Stimulated activated naive CD8-positive, alpha-beta T cell treated with anti-CD3 and anti-CD28 coated beads, Interleukin-15, Interleukin-2, amounts not matched to agents 100 ng/mL and 50 ng/mL, for 24 hours (primary cell): ENCODE measurements around the gene KLK4.

Source experiments
- H3K27ac Mint-ChIP-seq: one replicate; pipeline ENCODE4 v1.8.0; 2021; ENCODE audit warnings: mild to moderate bottlenecking, mixed read lengths
- H3K27me3 Mint-ChIP-seq: one replicate; pipeline ENCODE4 v1.8.0; 2021; ENCODE audit warnings: mixed read lengths
- H3K36me3 Mint-ChIP-seq: one replicate; pipeline ENCODE4 v1.8.0; 2021; ENCODE audit warnings: low read depth, mixed read lengths
- H3K4me1 Mint-ChIP-seq: one replicate; pipeline ENCODE4 v1.8.0; 2021; ENCODE audit warnings: low read depth, mixed read lengths
- H3K4me3 Mint-ChIP-seq: one replicate; pipeline ENCODE4 v1.8.0; 2021; ENCODE audit warnings: mild to moderate bottlenecking, mixed read lengths
- H3K9me3 Mint-ChIP-seq: one replicate; pipeline ENCODE4 v1.8.0; 2021; ENCODE audit warnings: mixed read lengths

Gene KLK4, protein sequence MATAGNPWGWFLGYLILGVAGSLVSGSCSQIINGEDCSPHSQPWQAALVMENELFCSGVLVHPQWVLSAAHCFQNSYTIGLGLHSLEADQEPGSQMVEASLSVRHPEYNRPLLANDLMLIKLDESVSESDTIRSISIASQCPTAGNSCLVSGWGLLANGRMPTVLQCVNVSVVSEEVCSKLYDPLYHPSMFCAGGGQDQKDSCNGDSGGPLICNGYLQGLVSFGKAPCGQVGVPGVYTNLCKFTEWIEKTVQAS

DNA sequence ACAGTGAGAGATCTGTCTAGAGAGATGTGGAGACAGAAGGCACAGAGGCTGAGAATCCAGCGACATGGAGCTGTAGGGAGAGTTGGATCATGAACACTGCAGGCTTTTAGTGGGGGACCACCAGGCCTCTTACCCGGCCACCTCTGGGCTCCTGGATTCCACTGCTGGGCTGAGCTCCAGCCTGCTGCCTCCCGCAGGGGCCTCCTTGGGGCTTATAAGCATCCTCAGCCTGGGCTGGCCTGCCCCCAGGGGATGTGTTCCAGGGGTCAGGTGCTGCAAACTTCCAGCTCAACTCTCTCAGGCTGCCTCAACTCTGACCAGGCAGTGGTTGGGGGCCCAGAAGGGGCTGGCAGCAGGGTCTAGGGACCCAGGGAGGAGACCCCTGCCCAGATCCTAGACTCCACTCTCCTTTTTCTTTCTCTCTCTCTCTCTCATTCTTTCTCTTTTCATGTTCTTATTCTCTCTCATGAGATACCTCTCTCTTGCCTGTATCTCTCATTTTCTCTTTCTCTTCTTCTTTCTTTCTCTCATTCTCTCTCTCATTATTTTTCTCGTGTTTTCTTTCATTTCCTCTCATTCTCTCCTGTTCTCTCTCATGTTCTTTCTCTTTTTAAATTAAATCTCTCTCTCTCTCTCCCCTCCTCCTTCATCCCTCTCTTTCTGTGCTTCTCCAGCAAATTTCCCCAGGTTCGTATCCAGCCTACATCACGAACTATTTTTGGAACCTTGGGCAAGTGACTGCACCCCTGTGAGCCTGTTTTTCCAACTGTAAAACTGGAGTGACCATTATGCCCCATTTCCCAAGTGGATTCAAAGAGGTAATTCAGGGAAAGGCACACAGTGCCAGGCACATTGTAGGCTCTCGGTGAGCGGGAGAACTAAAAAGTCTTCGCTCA lies at the start of gene KLK4:
Gene KLK4 (minus strand): TSS at position 190 of the 896 bp plus-strand sequence. CDS start 657 bp downstream, outside the sequence.
- Mint-ChIP-seq H3K36me3 (no peaks in the 10 kb centered on the region), H3K27me3 (peaks cover 58% of the 10 kb centered on the region), H3K4me3 (no peak within 1 kb of the TSS), H3K27ac (no peak within 1 kb of the TSS), H3K9me3 (no peaks in the 10 kb centered on the region), H3K4me1 (no peaks in the 10 kb centered on the region)

DNA sequence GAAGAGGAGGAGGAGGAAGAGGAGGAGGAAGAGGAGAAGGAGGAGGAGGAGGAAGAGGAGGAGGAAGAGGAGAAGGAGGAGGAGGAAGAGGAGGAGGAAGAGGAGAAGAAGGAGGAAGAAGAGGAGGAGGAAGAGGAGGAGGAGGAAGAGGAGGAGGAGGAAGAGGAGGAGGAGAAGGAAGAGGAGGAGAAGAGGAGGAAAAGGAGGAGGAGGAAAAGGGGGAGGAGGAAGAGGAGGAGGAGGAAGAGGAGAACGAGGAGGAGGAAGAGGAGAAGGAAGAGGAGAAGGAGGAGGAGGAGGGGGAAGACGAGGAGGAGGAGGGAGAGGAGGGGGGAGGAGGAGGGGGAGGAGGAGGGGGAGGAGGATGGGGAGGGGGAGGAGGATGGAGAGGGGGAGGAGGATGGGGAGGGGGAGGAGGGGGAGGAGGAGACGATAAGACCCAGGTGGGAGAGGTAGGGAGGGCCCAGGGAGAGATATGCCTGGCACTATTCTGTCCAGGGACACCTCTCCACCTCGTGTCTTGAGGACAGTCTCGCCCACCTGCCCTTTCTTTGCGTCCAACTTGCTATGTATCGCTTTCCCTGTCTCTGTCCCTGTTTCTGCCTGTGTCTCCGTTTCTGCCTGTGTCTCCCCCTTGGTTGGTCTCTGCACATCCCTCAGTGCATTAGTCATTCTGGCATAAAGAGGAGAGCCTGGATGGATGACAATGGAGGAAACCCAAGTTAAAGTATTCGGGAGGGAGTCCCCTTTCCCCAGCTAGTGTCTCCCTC lies 48.7 kb upstream of the KLK4 start:
- peaks cover 19% of the 10 kb centered on the region for H3K9me3 Mint-ChIP-seq
- no peak overlapping the region for H3K27ac Mint-ChIP-seq
- H3K4me1 Mint-ChIP-seq, result no peaks in the 10 kb centered on the region
- H3K36me3 Mint-ChIP-seq, result no peaks in the 10 kb centered on the region
- no peak overlapping the region for H3K4me3 Mint-ChIP-seq
- peaks cover 23% of the 10 kb centered on the region for H3K27me3 Mint-ChIP-seq

DNA sequence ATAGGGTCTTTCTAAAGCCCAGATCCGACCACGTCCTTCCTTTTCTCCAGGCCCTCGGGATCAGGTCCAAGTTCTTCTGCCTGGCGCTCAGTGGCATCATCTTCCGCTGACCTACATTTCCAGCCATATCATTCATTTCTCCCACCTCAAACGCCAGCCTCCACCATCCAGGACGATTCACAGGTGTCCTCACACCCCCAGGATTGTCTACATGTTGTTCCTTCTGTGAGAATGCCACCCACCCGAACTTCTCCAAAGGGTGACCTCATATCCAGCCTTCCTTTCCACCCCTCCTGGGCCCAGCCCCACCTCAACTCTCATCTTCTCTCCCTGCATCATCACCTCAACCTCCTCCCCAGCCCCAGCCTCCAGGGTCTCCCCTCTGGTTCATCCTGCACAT lies 46.4 kb upstream of the KLK4 start:
- Mint-ChIP-seq H3K27me3 (peaks cover 30% of the 10 kb centered on the region), H3K4me3 (no peak overlapping the region), H3K9me3 (peaks cover 15% of the 10 kb centered on the region), H3K27ac (no peak overlapping the region), H3K36me3 (no peaks in the 10 kb centered on the region), H3K4me1 (no peaks in the 10 kb centered on the region)

DNA sequence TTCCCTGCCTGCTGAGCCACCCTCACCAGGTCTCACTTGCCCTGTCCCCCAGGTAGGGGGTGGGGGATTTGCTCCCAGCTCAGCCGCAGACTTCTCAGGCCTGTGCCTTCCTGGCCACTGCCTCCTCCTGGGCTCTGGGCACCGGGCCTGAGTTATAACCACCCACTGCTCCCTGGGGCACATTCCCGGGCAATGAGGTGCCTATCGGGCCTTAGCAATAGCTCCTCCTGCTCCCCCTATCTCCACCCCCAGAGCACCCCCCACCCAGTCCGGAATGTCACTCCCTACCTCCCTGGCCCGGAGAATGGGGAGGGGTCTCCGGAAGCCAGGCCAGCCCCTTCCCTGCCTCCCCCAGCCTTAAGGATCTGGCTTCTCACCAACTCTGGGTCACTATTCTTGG lies 41.7 kb upstream of the KLK4 start, which contains the start of gene KLK5:
Gene KLK5 (minus strand): TSS at position 129 of the 400 bp plus-strand sequence. CDS start 381 bp downstream, outside the sequence.
- Mint-ChIP-seq H3K4me3 (no peak within 1 kb of the TSS), H3K9me3 (no peaks in the 10 kb centered on the region), H3K36me3 (no peaks in the 10 kb centered on the region), H3K27ac (no peak within 1 kb of the TSS), H3K27me3 (peaks cover 24% of the 10 kb centered on the region), H3K4me1 (no peaks in the 10 kb centered on the region)

DNA sequence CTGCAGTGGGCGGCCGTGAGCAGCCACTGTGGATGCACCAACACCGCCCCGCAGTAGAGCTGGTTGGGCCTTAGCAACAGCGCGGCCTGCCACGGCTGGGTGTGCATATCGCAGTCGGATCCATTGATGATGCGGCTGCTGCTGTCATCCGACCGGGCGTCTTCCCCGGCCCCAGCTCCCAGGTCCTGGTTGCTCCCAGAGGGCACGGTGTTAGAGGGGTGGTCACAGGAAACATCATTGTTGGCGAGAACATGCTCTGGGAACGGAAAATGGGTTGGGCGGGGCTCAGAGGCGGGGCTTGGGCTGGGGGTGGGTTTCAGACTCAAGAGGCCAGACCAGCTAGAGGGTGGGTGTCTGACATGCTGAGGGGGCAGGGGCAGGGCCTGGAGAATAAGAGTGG lies 38.7 kb upstream of the KLK4 start:
- Mint-ChIP-seq H3K27ac (no peak overlapping the region), H3K9me3 (no peaks in the 10 kb centered on the region), H3K27me3 (peaks cover 24% of the 10 kb centered on the region), H3K36me3 (no peaks in the 10 kb centered on the region), H3K4me1 (no peaks in the 10 kb centered on the region), H3K4me3 (no peak overlapping the region)

DNA sequence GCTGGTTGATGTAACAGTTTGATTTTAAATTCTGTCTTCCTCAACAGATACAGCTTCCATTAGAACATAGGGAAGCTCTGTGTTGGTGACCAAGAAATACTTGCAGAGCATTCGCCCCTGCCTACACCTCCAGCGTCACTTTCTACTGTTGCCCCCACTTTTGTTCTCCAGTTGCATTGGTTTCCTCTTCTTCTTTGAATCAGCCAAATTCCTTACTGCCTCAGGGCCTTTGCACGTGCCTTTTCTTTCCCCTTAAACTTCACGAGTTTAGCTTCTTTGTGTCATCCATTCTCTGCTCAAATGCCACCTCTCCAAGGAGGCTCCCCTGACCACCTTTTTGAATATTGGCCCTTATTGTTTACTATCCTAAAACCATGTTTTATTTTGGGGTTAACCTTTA lies 35.9 kb upstream of the KLK4 start:
- Mint-ChIP-seq H3K4me3 (no peak overlapping the region), H3K36me3 (no peaks in the 10 kb centered on the region), H3K27ac (no peak overlapping the region), H3K9me3 (peaks cover 2% of the 10 kb centered on the region), H3K4me1 (no peaks in the 10 kb centered on the region), H3K27me3 (peaks cover 23% of the 10 kb centered on the region)

DNA sequence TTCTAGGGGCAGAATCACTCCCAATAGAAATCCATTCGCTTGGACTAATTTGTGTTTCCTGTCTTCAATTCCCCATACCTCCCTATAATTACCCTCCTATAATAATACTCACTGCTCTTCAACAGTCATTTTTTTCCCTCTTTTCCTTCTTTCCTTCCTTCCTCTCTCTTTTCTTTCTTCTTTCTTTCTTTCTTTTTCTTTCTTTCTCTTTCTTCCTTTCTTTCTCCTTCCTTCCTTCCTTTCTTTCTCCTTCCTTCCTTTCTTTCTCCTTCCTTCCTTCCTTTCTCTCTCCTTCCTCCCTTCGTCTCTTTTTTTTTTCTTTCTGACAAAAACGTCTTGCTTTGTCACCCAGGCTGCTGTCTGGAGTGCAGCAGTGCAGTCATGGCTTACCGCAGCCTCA lies 33.6 kb upstream of the KLK4 start:
- H3K27ac Mint-ChIP-seq, result no peak overlapping the region
- H3K4me1 Mint-ChIP-seq, result no peaks in the 10 kb centered on the region
- H3K4me3 Mint-ChIP-seq, result no peak overlapping the region
- peaks cover 33% of the 10 kb centered on the region for H3K27me3 Mint-ChIP-seq
- H3K36me3 Mint-ChIP-seq, result no peaks in the 10 kb centered on the region
- H3K9me3 Mint-ChIP-seq, result peaks cover 5% of the 10 kb centered on the region

DNA sequence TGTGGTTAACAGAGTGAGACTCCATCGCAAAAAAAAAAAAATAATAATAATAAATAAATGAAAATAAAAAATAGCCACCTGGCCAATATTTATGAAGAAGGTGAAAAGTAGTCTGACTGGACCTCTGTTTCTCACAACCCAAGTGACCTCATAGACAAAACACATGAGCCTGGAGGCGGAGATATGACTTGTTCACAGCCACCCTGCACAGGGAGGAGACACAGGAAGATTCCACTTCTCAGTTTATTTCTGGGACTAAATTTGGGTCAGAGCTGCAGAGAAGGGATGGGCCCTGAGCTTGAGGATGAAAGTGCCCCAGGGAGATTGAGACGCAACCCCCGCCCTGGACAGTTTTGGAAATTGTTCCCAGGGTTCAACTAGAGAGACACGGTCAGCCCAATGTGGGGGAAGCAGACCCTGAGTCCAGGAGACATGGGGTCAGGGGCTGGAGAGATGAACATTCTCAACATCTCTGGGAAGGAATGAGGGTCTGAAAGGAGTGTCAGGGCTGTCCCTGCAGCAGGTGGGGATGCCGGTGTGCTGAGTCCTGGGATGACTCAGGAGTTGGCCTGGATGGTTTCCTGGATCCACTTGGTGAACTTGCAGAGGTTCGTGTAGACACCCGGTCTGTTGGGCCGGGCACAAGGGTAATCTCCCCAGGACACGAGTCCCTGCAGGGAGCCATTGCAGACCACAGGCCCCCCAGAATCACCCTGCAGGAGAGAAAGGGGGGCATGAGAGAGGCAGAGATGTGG lies 32.1 kb upstream of the KLK4 start:
- Mint-ChIP-seq H3K4me3 (no peak overlapping the region), H3K9me3 (peaks cover 5% of the 10 kb centered on the region), H3K4me1 (no peaks in the 10 kb centered on the region), H3K27me3 (peaks cover 35% of the 10 kb centered on the region), H3K27ac (no peak overlapping the region), H3K36me3 (no peaks in the 10 kb centered on the region)

DNA sequence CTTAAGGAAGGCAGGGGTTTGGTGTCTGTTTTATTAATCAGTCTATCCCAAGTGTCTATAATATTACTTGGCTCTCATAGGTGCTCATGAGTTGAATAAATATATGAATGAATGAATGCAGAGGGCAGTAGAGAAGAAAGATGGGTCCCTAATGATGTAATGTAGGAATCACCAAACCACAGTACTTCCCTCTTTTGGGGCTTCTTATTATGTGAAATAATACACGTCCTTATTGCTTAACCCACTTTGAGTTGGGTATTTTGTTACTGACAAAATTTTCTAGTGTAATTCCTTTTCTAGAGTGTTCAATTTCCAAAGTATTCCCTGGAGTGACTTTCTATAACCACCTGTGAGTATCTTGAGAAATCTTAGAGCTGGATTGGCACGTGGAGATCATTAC lies 28.4 kb upstream of the KLK4 start:
- Mint-ChIP-seq H3K36me3 (no peaks in the 10 kb centered on the region), H3K4me3 (no peak overlapping the region), H3K27me3 (peaks cover 24% of the 10 kb centered on the region), H3K4me1 (no peaks in the 10 kb centered on the region), H3K9me3 (peaks cover 5% of the 10 kb centered on the region), H3K27ac (no peak overlapping the region)

DNA sequence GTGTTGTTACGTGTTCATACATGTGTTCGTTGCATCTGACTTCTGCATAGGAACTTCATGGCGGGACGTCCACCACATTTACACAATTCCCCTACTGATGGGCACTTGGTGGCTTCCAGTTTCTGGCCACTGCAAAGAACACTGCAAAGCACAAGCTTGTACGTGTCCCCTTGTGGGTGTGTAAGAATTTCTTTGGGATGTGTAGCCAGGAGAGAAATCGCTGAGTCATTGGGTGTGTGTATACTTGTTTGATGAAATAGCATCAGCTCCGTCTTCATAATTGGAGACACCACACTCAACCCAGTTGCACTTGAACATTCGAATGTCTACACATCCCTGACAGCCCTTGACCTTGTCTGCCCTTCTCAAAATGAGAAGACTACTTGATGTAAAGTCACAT lies 22.4 kb upstream of the KLK4 start:
- H3K4me3 Mint-ChIP-seq, result no peak overlapping the region
- no peaks in the 10 kb centered on the region for H3K36me3 Mint-ChIP-seq
- no peak overlapping the region for H3K27ac Mint-ChIP-seq
- H3K27me3 Mint-ChIP-seq, result peaks cover 23% of the 10 kb centered on the region
- no peaks in the 10 kb centered on the region for H3K9me3 Mint-ChIP-seq
- H3K4me1 Mint-ChIP-seq, result no peaks in the 10 kb centered on the region

DNA sequence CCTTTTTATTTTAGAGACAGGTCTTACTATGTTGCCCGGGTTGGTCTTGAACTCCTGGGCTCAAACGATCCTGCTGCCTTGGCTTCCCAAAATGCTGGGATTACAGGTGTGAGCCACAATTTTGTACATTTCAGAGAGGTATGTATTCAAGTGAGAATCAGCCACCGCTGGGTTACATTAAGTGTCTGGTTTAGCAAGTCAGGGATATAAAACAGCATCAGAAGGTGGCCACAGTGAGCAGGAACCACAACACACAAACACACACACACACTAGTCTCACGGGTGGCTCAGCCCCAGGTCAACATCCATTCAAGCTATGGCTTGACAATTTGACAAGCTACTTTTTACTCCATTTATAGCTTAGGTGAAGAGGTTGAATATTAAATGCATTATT lies 21.5 kb upstream of the KLK4 start:
- H3K4me3 Mint-ChIP-seq, result no peak overlapping the region
- H3K27ac Mint-ChIP-seq, result no peak overlapping the region
- H3K27me3 Mint-ChIP-seq, result peaks cover 27% of the 10 kb centered on the region
- H3K36me3 Mint-ChIP-seq, result no peaks in the 10 kb centered on the region
- H3K9me3 Mint-ChIP-seq, result no peaks in the 10 kb centered on the region
- H3K4me1 Mint-ChIP-seq, result no peaks in the 10 kb centered on the region

DNA sequence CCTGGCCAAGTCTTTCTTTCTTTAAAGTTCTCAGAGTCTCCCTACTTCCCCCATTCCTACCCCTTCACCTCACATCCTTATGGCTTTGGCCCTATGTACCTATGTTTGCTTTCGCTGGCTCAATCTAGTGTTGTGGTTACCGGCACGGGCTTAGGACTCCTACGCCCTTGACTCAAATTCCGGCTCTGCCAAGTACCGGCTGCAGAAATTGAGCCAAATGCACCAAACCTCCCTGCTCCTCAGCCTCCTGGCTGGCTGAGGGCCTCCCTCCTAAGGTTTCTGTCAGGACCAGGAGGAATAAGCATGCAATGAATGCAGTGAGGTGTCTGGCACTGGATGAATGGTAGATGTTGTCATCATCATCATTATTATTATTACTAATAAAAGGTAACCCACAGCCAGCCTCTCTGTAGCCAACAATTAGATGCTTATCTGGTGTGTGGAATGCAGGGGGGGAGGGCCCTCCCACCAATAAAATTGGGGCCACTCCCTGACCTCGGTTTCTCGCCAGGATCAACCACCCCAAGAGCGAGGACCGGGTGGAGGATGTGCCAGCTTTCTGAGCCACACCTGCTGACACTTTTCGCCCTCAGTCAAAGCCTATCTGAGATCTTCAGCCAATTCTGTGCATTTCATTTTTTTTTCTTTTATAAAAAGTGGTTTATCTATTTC lies 21.0 kb upstream of the KLK4 start:
- Mint-ChIP-seq H3K27me3 (peaks cover 31% of the 10 kb centered on the region), H3K4me3 (no peak overlapping the region), H3K4me1 (no peaks in the 10 kb centered on the region), H3K9me3 (no peaks in the 10 kb centered on the region), H3K36me3 (no peaks in the 10 kb centered on the region), H3K27ac (no peak overlapping the region)

DNA sequence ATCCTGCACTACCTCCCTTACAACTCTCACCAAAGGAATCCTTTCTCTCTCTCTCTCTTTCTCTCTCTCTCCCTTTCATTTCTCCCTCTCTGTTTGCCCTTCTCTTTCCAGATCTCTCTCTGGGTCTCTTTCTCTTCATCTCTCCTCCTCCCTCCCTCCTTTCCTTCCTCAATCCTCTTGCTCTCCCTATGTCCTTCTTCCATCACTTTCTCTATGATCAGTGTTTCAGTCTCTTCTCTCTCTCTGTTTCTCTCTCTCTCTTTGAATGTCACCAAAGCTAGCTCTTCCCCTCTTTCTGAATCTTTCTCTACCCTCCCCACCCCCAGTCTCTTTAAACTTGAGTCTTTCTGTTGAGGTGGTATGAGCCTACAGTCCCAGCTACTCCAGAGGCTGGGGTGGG lies 19.8 kb upstream of the KLK4 start:
- Mint-ChIP-seq H3K27ac (no peak overlapping the region), H3K4me1 (no peaks in the 10 kb centered on the region), H3K9me3 (no peaks in the 10 kb centered on the region), H3K27me3 (peaks cover 38% of the 10 kb centered on the region), H3K36me3 (no peaks in the 10 kb centered on the region), H3K4me3 (no peak overlapping the region)

DNA sequence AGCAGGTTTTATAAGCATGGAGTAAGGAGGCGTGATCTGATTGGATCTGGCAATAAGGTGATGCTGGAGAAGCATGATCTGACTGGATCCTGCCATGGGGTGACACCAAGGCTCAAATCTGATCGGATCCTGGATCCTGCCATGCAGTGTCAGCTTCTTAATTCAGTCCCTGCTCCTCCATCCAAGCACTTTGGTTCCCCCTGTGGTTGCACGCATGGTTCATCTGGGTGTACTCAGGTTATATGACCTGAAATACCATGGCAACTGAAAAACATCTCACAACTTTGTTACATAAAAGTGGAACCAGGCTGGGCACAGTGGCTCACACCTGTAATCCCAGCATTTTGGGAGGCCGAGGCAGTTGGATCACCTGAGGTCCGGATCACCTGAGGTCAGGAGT lies 17.6 kb upstream of the KLK4 start:
- no peaks in the 10 kb centered on the region for H3K36me3 Mint-ChIP-seq
- H3K27ac Mint-ChIP-seq, result no peak overlapping the region
- H3K9me3 Mint-ChIP-seq, result no peaks in the 10 kb centered on the region
- H3K4me3 Mint-ChIP-seq, result no peak overlapping the region
- H3K4me1 Mint-ChIP-seq, result no peaks in the 10 kb centered on the region
- peaks cover 49% of the 10 kb centered on the region for H3K27me3 Mint-ChIP-seq
